GM19468 (cell line): ENCODE data around the gene TMEM63C.

Experiments used
- ATAC-seq: cut with Tn5 transposase; IDR thresholded peaks from one replicate; pipeline ENCODE4 v1.9.1; 2021; ENCODE audit warnings: mild to moderate bottlenecking, moderate library complexity, moderate number of reproducible peaks; ENCODE audit not compliant: unreplicated experiment; ENCODE audit errors: extremely low read depth

Gene TMEM63C

DNA sequence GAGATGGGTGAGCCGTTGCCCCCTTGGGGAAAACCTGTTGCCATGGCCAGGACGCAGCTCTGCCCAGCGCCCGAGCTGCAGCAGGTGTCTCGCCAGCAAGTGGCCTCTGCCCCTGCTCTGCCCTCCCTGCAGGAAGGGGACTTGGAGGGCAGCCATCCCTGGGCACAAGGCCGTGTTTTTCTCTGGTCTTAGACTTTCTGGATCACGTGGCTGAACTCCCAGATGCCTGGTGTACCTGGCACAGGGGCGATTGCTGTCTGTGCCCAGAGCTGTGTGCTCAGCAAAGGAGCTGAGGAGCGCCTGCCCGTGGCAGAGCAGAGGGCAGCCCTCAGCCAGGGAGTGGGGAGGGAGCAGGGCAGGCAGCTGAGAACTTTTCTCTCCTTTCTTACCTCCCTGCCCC lies 38.0 kb downstream of the TMEM63C start:
- ATAC-seq = no peak

DNA sequence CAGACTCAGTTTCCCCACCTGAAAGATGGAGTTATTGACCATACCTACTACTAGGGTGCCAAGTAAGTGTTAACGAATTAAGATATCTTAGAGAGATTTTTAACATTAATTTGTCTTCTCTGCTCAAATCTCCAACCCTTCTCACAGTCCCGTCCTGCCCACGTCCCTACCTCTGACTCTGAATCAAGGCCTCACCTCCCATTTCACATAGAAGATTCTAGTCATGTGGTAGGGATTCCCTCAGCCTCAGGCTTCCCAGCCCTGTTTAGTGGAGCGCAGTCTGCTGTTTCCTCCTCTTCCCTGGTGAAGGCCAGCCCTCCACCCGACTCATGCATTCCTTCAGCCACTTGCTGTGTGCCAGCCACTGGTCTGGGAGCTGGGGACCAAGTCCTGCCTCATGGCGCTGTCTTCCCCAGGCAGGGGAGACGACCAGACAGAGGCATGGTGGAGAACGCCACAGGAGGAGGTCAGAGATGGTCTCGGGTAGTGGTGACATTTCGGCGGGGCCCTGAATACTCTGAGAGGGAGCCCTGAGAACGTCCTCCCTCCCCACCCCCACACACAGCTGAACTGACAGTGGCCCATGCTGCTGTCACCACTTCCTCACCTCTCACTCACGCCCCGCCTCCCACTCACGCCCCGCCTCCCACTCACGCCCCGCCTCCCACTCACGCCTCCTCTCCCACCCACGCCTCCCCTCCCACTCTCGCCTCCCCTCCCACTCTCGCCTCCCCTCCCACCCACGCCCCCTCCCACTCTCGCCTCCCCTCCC lies 38.8 kb downstream of the TMEM63C start:
- ATAC-seq = no peak

DNA sequence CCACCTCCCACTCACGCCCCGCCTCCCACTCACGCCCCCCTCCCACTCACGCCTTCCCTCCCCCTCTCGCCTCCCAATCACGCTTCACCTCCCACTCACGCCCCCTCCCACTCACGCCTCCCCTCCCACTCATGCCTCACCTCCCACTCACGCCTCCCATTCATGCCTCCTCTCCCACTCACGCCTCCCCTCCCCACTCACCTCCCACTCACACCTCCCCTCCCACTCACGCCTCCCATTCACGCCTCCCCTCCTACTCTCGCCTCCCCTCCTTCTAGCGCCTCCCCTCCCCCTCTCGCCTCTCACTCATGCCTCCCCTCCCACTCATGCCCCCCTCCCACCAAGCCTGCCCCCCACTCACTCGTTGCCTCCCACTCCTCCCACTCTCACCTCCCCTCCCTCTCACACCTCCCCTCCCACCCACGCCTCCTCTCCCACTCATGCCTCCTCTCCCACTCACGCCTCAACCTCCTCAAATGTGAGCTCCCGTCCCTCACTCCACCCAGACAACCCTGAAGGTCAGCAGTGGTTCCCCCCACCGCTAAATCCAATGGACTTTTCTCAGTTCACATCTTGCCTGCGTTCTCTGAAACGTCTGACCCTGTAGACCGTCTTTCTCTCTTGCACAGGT lies 39.8 kb downstream of the TMEM63C start:
- no peak for ATAC-seq

DNA sequence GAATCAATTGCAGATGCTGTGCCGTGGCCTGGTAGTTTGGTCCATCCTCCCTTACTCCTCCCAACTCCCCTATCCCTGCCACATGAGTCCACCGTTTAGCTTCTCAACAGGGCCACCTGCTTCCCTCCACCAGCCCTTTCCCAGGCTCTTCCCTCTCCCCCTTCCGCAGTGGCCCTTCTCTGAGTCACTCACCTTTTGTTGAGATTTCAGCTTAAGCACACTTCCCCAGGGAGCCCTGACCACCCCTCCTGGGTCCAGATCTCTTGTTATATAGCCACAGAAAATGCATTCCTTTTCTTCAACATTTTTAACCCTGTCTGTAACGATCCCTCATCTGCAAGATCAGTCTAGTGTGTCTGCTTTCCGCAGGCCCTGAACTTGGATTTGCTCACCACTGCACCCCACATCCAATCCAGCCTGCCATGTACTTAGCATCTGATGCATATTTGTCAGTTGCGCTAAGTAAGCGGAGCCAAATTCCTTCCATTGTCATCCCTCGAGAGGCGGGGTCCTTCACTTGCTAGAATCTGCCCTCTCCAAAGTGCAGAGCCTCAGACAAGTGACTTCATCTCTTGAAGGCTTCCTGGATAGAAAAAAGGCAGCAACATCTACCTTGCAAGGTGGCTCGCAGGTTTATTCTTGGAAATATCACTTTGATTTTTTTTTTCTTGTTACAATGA lies 41.1 kb downstream of the TMEM63C start:
- no peak for ATAC-seq

DNA sequence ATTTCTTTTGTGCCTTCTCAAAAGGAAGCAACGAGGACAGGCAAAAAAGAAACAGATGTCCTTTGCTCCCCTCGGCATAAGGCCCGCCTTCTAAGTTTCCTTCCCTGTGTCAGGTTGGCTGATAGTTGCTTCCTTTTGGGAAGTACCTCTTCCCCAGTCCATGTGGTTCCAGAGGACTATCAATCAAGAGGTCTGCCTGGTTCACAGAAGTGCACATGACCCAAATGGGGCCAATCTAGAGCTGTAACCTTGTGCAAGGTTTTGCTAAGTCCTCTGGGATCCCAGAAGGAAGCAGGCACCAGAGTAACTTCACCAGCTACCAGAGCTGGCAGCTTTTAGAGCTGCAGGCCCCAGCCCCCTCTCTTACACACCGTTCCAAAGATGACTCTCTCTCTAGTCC lies 42.6 kb downstream of the TMEM63C start:
- no peak for ATAC-seq

DNA sequence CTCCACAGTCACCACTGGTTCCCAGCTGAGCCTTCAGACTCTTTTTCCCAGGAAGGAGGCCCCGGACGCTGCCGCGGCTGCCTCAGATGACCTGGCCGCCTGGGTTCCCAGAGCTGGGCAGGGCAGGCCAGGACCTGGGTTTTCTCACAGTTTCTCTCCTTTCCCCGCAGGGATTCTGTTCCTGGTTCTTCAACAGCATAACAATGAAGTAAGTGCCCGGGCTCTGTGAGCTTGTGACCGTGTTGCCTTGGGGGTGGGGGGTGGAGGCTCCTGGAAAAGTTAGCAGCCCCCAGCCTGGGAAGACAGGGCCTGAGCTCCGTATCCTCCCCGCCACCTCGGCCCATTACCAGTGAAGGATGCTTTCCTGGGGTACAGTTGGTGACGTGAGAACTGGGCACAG lies 43.7 kb downstream of the TMEM63C start:
- ATAC-seq = no peak

DNA sequence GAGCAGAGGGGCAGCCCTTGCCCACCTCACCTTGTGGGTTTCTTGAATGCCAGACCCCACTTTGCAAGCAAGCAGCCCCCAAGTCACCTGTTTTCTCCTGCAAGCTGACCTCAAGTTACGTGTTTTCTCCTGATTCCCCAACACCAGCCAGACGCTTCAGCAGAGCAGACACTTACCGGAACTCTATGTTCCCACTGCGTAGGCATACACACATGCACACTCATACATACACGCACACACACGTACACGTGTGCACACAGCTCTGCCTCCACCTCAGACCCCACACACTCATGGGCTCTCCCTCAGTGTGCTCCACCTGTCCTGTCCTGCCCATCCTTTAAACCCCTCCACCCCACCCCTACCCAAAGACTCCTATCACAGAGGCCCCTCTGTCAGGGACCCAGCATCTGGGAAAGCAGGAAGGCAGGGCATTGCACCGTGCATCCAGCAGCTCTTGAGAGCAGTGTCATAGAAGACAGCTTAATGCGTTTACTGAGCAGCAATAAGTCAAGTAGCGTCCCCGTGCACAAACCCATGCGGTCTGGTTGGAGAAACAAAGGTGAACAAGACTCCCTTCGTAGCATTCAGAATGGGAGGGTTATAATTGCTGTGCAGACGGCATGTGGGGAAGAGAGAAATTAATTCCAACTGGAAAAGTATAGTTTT lies 44.4 kb downstream of the TMEM63C start:
- ATAC-seq = no peak

DNA sequence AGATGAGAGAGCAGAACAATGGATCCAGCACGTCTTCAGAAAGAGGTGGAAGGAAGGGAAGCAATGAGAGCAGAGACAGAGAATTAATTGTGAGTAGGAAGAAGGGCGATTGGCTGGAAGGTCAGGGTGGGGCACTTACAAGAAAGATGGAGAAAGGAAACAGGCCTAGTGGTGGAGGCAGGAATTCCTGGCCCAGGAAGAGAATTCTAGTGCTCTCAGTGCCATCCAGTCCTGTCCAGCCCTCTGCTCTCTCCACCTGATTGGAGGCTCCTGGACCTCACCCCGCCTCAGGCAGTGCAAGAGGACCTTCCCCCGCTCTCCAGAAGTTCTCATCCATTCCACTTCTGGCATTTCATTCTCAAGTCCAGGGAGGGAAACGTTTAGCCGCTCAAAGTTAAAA lies 46.5 kb downstream of the TMEM63C start:
- ATAC-seq = no peak

DNA sequence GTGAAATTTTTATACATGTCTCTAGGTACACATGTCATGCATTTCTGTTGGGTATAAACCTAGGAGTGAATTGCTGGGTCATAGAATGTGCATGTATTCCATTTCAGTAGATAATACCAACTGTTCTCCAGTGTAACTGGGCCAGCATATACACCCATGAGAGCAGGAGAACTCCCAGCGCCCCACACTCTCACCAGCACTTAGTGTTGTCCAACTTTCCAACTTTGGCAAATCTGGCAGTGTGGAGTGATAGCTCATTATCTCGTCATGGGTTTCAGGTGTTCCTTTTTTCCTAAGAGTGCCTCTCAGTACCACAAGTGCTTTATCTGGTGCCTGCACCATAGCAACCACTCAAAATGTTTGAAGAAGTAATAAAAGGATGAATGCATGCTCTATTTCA lies 49.3 kb downstream of the TMEM63C start:
- no peak for ATAC-seq

DNA sequence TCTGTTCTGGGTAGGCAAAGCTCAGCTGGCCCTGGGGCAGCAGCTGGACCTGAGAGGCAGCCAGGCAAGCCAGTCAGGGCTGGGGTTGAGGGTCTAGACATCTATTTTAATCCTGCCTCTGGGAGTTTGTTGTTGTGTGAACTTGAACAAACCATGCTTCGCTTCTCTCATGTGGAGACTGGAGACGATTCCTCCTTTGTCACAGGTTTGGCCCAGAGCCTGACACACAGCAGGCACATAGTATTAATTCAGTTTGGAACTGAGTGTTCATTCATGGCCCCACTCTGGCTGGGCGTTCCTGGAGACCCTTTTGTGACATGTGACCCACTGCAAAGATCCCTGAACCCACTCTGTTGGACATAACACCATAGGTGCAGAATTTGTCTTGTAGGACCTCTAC lies 50.1 kb downstream of the TMEM63C start:
- ATAC-seq = no peak

DNA sequence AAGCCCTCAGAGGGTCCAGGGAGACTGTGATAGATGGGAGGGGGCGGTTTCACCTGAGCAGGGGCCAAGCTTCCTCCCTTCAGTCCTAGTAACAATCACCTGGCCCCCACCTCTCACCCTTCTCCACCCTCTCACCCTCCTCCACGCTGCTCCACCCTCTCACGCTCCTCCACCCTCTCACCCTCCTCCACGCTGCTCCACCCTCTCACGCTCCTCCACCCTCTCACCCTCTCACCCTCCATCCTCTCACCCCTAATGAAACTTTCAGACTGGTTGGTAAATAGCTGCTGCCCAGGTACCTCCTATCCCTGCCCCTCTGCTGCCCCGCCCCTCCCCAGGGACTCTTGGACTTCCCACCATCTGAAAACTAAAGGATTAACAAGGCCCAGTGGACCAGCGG lies 55.2 kb downstream of the TMEM63C start:
- no peak for ATAC-seq

DNA sequence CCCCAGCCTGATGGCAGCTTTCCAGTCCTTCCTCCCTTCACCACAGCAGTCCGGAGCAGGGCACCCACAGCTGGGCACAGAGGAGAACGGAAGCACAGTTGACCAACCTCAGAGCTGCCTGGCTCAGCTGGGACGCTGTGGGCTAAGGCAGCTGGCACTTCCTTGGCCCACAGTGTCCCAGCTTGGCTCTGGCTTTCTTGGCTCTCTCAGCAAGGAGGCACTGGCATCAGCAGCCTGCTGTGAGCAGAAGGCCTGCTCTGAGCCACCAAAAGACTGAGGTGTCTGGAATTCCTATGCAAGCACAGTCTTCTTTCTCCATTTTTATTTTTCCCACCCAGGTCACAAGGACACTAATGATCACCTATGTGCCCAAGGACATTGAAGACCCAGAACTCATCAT lies 56.8 kb downstream of the TMEM63C start:
- ATAC-seq = no peak

DNA sequence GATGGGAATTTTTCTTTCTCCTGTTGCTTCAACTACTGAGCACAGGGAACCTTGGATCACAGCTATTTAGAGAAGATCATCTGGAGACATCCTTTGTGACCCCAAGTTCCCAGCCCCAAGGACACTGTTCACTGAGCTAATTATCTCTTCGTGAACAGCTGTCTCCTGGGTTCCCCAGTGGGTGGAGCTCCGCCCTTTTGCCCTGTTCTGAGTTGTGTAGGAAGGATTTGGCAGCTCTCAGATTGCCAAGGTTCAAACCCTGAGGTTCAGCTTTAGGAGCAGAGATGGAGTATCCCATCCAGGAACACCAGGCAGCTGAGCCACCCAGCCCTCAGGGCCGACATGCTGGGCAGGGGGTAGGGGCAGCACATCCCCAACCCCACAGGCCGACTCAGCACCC lies 57.4 kb downstream of the TMEM63C start:
- no peak for ATAC-seq

DNA sequence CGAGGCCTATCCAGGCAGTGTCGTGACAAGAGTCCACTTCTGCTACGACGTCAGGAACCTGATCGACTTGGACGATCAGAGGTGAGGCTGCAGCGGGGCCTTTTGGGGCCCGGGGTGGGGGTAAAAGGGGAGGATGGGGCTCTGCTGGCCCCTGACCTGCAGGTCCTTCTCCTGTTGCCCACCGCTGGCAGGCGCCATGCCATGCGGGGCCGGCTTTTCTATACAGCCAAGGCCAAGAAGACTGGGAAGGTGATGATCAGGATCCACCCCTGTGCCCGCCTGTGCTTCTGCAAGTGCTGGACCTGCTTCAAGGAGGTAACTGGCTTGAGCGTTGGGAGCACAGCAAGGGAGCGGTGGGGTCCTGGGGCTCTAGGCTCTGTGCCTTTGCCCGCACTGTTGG lies 57.8 kb downstream of the TMEM63C start:
- no peak for ATAC-seq

DNA sequence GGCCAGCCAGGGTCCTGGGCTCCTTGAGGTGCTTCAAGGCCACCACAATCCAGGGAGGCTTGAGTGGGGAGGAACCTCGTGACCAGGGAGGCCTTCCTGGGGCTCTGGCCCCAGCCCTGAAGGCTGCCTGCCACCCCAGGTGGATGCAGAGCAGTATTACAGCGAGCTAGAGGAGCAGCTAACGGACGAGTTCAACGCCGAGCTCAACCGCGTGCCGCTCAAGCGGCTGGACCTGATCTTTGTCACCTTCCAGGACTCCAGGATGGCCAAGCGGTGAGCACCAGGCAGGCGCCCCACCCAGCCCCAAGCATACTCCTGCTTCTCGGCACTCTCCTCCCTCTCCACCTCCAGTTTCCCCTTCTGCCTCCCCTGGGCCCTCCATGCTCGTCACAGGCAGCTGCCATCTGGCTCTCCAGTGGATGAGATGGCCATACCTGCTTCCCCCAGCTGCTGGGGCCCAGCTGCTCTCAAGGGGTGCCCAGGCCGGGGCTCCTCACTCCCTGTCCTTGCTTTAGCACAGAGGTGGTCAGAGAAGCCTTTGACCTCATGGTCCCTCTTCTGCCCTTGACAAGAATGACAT lies 58.8 kb downstream of the TMEM63C start:
- no peak for ATAC-seq

DNA sequence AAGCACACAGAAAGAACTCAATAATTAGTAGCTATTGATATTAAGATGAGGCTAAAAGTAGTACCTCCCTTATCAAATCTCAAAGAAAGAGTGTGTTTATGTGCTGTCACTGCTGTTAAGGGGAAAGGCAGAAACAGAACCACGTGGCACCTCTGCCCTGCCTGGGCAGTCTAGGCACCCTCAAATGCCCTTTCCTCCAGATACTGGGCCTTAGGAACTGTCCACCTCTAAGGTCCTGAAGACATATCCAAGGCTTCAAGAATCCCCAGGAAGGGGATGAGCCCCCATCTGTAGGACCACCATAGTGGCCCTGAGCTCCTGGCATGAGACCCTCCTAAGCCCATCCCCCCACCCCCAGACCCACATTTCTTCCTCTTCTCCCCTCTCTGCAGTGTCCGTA lies 60.4 kb downstream of the TMEM63C start:
- no peak for ATAC-seq

DNA sequence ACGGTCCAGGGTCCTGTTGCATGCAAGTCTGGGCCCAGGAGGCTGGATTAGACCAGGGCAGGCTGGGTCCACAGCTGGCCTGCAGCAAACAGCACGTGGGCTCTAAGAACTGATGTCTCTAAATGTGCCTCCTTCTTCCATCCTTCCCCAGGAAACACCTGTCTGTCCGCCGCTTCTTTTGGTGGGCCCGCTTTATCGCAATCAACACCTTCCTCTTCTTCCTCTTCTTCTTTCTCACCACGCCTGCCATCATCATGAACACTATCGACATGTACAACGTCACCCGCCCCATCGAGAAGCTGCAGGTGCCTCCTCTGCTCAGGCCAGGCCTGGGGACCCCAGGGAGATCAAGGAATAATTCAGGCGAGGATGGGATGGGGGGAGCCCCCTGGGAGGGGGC lies 61.2 kb downstream of the TMEM63C start:
- no peak for ATAC-seq

DNA sequence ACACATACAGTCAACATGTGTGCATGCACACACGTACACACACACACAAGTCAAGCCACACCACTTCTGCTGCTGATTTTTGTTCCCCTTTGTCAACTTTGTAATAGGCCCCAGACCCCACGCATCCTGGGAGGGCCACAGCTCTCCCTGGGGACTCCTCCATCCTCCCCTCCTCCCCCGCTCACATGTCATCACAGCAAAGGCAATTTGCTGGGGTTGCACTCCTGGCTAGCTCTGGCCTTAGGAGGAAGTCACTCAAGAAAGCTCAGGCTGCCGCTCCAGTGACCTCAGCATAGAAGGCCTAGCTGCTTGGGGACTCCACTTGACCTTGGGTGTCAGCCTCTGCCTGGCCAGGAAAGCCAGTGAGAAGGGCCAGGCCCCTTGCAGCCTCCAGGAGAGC lies 62.3 kb downstream of the TMEM63C start:
- ATAC-seq = no peak

DNA sequence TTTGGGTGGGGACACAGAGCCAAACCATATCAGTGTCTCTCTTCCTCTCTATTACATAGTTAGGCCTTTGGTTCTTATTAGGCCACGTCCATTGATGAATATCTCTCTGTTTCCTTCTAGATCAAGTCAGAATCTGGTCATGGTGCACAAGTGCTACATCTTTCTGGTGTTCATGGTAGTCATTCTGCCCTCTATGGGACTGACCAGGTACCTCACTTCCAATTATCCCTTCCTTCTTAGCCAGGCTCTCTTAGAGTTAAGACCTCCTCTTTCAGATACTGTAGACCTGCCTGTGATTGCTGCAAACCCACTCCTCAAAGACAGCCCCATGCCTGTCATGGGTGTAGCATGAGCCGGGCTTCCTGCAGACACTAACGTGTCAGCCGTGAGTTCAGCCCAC lies 64.2 kb downstream of the TMEM63C start:
- no peak for ATAC-seq

DNA sequence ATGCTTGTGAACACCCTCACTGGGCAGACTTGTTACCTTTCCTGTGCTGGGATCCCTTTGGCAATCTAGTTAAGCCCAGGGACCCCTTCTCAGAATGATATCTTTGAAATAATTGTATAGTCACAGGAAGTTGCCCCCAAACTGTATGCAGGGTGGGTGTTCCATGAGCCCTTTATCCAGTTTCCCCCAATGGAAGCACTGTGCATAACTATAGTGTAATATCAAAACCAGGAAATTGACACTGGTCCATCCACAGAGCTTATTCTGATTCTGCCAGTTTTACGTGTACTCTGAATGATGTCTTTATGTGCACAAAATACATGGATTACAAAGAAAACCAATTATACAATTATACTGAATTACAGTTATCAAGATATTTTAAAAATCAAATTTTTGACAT lies 65.2 kb downstream of the TMEM63C start:
- no peak for ATAC-seq

DNA sequence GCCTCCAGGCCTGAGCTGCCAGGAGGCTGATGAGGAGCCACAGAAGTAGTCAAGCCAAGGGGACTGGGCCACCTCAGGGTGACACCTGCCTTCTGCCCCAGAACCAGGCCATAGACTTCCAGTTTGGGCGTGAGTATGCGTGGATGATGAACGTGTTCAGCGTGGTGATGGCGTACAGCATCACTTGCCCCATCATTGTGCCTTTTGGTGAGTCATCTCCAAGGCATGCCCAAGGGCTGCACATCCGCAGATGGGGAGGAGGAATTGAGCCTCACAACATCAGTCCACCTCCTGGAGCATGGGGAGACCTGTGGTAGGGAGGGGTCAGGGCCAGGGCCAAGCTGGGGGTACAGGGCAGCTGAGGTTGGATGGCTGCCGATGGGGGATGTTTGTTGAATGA lies 67.1 kb downstream of the TMEM63C start:
- ATAC-seq = no peak
